Heart left ventricle (tissue), 13 donors: Measurements from ENCODE around the gene SLC7A7.

Source experiments
- CTCF ChIP-seq, 12 donors: fragments of 200-600 bp; sonication (generic) in 4 of 12; IDR thresholded peaks; one replicate each; pipeline versions ENCODE4 v1.5.0 to v1.8.0; 2018 to 2022; ENCODE audit warnings: antibody characterized with exemption in 12 of 12, mild to moderate bottlenecking in 5 of 12
- POLR2A ChIP-seq, 2 donors: fragments of 450-650 bp; IDR thresholded peaks; one replicate each; pipeline ENCODE4 v1.6.1; 2017; ENCODE audit warnings: antibody characterized with exemption in 2 of 2, mild to moderate bottlenecking in 2 of 2, moderate library complexity in 2 of 2
- donor health status: ischemic (EF 13 %, LVEDD 7.1; RV severe dilation, severe dysfunction).
- donor health status: DM: no; HTN: yes; CAD: no.
- donor health status: DM: no; HTN: no; CAD: no.
- donor health status: ischemic (EF 25% LVEDD 6.9; RV normal size, moderate dysfunction).
- donor health status: ischemic (EF 25% LVEDD 5.7; RV mildly dilated, moderate dysfunction).
- donor health status: ischemic (EF 35%, LVEDD 5.7; RV mildly dilated, moderate dysfunction).
- donor health status: nonischemic (EF 11% LVEDD 7.7; RV severe dilation, severe dysfunction).
- donor health status: DM: yes; HTN: yes; CAD: no.
- donor health status: PGD.
- donor health status: ischemic (EF 29% LVEDD 5.4; RV normal size, mild dysfunction).
- donor health status: nonischemic (EF 23%, LVEDD 6.1; RV moderate dilation, normal function).

- TF ChIP-seq CTCF (IDR thresholded peaks at IDR 0.05) (no peak), POLR2A (IDR thresholded peaks at IDR 0.05) (no peak)
Observed at GRCh38 chr14:22726012-22726411, 89.2 kb downstream of the SLC7A7 start.
